ENCODE results near the gene SRRM4. TPM values are rescaled to one million over a fixed set of nuclear protein-coding genes. Genes with fewer than 3 reads are reported as not detected.
A peak's percentile ranks its signal among the peaks of the same experiment; 100 is the strongest.

Gene SRRM4
- total RNA-seq, 1 experiment from 2014 or later, result 0.02 TPM

GRCh38 chr12:119180380-119181040 is 199.2 kb downstream of the SRRM4 start:
- peak overlapping the region; percentile 90 for H3K4me2 ChIP-seq (ENCODE audit: low read length)
- ATAC-seq (no peak), DNase-seq (ENCODE audit: low read depth, low spot score) (no peak)
- no peak overlapping the region for H2AFZ ChIP-seq (ENCODE audit: low read depth, low read length, poor library complexity, severe bottlenecking)
- peak overlapping the region; percentile 54 for H3K9ac ChIP-seq (ENCODE audit: low read length)
- H3K79me2 ChIP-seq (ENCODE audit: insufficient read depth, low read length), result no peaks in the 10 kb centered on the region
- peak overlapping the region; percentile 46; the same call in 1 of the 2 replicates for H3K27ac ChIP-seq (ENCODE audit: low read depth, low read length)
- peak overlapping the region in 1 of 2 experiments; percentile 54; a peak in 1 of 4 replicates for H3K4me3 ChIP-seq (replicated peaks in 1 of 2; ENCODE audit: low read depth in 1 of 2, low read length in 2 of 2)
- ChIA-PET RAD21 (ENCODE audit: low non-redundant PET in 1 of 2, low total read pairs in 2 of 2, uncharacterized antibody in 2 of 2, unreplicated experiment in 2 of 2) (no interaction called here), POLR2A (interaction anchor here (1.4 kb wide), 1 partner anchor 17 kb away, joined by 3 read pairs; no protein-coding TSS in a partner anchor), CTCF (no interaction called here)
- no peaks in the 10 kb centered on the region for H3K9me2 ChIP-seq (ENCODE audit: insufficient read depth)
- peaks cover 45 to 56% of the 10 kb centered on the region in 2 experiments for H3K4me1 ChIP-seq (ENCODE audit: control insufficient read depth in 1 of 2, insufficient read depth in 2 of 2, low read length in 2 of 2)
- intact Hi-C loops (cut with micrococcal nuclease), result no loop called here
- TF ChIP-seq MAX (IDR thresholded peaks at IDR 0.05) (0 out of 2 replicates have a peak, but pooled peaks have one; percentile 11), JUND (IDR thresholded peaks at IDR 0.05) (no peak), REST (IDR thresholded peaks at IDR 0.05; ENCODE audit: low read depth) (no peak), POLR2A (IDR thresholded peaks at IDR 0.05; ENCODE audit: borderline replicate concordance, extremely low read depth, insufficient read depth, insufficient read length) (no peak), EGR1 (IDR thresholded peaks at IDR 0.05; ENCODE audit: low read depth) (no peak), ZNF274 (IDR thresholded peaks at IDR 0.05; ENCODE audit: low read depth, low read length) (no peak), ELF1 (IDR thresholded peaks at IDR 0.05; ENCODE audit: borderline replicate concordance, low read depth) (no peak), ZFX (IDR thresholded peaks at IDR 0.05) (peak; percentile 73), CEBPB (IDR thresholded peaks at IDR 0.05; ENCODE audit: low read depth) (no peak)
- no peaks in the 10 kb centered on the region for H3K36me3 ChIP-seq (ENCODE audit: control insufficient read depth in 1 of 2, insufficient read depth in 2 of 2, low read length in 2 of 2)
- no peaks in the 10 kb centered on the region for H4K20me1 ChIP-seq (ENCODE audit: insufficient read depth)
- no peaks in the 10 kb centered on the region for H3K27me3 ChIP-seq (ENCODE audit: insufficient read depth, low read length)
- H3K9me3 ChIP-seq (ENCODE audit: control insufficient read depth in 1 of 2, insufficient read depth in 1 of 2, low read depth in 1 of 2, low read length in 2 of 2), result no peaks in the 10 kb centered on the region
- BruUV-seq (replicated peaks), result no TSS peak

Data from HCT116 (cell line).